Stimulated activated CD8-positive, alpha-beta memory T cell treated with anti-CD3 and anti-CD28 coated beads, Interleukin-4, amount 100 ng/mL, for 48 hours (primary cell): ENCODE measurements around the gene MYEOV.

Experiments used
- DNase-seq: peaks from one replicate; pipeline ENCODE4 v3.0.0-alpha.2; 2020

The MYEOV gene

GRCh38 chr11:69293819-69294505, at the start of gene MYEOV:
TSS of gene MYEOV (plus strand) at chr11:69294155. CDS start at chr11:69295355, 1,200 bp downstream.
- DNase-seq, result peak; percentile 76

DNA sequence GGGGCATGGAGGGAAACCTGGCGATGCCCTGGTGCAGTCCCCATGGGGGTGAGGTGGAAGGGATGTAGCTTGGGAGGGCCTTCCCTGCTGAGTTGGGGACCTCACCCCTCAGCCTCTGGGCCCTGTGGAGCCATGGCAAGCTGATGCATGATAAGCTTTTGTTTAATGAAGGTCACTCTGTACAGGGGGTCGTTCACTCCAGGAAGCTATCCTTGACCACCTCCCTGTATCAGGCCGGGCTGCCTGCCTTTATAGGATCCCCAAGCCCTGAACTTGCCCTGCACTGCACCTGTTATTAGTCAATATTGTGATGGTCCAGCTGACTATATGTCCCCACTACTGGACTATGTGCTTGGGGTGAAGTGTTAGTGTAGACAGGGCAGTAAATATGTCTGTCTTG, 49.7 kb upstream of the MYEOV start:
- DNase-seq, result no peak

- no peak for DNase-seq
Observed at GRCh38 chr11:69245041-69245440, 48.9 kb upstream of the MYEOV start.

DNA sequence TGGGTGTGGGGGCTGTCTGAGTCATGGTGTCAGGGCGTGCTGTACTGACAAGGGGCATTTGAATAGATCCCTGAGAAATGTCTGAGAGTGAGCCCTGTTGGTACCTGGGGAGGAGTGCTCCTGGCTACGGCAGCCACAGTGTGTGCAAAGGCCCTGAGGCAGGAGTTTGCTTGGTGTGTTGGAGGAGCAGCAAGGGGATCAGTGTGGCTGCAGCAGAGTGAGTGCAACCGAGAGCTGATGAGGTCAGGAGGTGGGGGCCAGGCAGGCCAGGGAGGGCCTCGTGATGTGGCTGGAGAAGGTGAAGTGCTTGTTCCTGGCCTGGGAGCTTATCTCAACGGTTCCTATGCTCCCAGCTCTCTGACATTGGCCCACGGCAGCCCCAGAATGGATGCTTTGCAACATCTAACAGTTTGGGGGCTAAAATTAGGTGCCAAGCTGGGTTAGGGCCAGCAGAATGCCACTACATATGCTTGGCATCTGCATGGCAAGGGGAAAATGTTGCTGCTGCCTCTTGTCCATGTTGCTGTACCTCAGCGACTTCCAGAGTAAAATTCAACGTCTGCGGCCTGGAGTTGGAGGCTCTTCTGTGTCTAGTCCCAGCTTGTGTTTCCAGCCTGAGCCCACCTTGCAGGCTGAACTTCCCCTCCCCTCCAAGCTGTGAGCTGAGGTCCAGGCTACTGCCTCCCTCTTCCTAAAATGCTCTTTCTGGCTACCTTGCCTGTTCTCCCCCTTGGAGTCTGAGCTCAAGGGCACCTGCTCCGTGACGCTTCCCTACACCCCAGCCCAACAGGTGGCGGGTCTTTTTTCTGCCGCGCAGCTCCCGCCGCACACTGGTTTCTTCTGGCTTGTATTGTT, 48.2 kb upstream of the MYEOV start:
- no peak for DNase-seq

DNA sequence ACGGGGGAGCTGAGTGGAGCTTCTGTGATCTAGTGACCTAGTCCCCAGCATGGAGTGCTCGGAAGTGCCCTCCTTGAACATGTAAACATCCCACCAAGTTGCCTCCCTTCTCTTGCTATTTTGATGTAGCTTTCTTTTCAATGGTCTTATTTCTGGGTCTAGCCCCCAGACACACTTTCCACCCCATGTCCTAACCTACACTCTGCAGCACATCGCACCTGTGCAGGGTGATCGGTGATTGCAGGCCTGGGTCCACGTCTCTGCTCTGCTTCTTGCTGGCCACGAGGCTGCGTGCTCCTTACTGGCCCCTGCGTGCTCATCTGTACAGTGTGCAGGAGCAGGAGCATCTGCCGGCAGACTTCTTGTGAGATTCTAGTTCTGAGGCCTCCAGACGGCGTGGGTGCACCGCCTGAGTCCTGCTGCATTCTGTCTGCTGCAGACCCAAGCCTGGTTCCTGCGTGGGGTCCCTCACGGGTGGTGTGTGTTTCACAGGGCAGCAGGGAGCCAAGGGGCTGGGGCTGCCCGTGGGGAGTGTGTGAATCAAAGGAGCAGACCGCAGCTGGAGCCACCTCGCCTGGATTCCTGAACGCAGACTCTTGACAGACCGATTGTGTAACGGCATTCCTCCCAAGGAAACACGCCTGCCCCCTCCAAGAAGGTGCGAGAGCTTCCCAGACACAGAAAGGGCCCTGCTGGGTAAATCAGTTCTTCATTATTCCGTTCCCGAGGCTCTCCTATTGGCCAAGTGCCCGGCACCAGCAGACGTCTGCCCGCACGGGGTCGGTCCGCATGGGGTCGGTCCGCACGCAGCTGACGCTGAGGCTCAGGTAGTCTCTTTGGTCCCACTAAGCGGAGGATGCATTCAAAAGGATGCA, 44.4 kb upstream of the MYEOV start:
- DNase-seq, result no peak

DNA sequence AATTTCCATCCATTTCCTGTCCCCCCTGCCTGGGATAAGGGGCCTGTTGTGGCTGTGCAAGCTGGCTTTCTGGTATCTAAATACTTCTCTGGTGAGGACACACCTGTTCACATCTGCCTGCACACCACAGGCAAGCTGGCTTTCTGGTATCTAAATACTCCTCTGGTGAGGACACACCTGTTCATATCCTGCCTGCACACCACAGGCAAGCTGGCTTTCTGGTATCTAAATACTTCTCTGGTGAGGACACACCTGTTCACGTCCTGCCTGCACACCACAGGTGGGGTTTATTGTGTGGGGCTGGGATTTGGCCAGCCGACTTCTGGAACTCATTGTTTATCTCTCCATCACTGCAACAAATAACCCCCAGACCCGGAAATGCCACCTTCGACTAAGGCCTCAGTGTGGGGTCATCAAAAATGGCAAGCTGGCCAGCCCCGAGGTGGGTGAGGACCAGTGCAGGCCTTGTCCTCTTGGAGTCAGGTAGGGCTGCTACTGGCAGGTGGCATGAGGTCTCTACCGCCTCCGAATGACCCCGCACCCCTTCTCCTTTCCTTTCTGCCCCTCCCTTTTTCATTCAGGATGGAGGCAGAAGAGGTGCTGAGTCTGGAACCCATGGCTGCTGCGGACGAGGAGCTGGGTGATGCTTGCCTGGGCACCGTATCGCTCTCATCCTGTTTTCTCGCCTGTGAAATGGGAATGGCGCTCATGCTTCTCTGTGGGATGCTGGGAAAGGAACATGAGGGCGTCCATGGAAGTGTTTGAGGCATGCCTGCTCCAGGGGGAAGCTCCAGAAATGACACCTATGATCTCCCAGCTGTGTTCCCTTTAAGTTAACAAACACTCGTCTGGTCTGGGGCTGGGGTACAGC, 43.5 kb upstream of the MYEOV start:
- DNase-seq, result no peak

DNA sequence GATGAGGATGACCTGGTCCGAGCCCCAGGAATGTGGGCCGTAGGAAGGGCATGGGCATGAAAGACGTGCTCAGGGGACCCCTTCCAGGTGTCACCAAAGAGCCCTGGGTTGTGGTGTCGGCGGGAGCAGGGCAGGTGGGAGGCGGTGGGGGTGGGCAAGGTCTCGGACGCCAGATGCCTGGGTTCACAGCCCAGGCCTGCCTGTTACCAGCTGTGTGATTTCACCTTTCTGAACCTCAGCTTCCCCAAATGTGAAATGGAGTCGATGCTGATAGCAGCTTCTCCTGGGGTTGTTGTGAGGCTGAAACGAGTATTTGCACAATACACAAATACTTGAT, 42.9 kb upstream of the MYEOV start:
- DNase-seq, result no peak

DNA sequence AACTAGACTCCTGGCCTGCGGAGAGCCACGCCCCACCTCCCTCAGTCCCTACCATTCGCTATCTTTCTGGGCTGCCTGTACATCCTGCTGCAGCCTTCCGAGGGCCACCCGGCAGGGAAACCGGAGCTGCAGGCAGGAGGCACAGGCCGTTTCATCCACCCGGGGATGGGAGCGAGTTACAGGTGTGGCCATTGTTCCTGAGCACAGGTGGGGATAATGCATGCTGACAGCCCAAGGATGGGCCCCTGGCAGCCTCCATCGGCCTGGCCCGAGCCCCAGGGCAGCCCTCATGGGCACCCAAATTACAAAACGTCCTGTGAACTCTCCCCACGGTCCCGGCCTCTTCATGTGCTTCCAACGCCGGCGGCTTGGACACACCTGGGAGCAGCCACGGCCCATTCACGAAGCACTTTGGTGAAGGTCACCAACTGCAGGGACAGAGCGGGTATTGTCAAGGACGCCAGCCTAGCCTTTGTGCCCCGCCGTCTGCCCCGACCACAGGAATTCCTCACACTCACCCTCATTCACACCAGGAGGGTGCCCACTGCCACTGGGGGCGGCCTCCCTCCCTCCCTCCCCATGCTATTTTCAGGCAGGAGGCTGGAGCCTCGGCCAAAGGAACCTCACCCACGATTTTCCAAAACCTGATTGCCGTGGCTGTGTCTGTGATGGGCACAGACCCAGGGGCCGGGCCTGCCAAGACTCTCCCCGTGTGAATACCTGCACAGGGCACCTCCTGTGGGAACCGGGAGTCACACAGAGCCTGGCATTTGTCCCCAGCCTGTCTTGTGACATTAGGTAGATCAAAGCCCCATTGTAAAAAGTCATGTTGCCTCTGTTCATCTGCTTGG, 42.1 kb upstream of the MYEOV start:
- no peak for DNase-seq

GRCh38 chr11:69252490-69252837, 41.5 kb upstream of the MYEOV start:
- no peak for DNase-seq

DNA sequence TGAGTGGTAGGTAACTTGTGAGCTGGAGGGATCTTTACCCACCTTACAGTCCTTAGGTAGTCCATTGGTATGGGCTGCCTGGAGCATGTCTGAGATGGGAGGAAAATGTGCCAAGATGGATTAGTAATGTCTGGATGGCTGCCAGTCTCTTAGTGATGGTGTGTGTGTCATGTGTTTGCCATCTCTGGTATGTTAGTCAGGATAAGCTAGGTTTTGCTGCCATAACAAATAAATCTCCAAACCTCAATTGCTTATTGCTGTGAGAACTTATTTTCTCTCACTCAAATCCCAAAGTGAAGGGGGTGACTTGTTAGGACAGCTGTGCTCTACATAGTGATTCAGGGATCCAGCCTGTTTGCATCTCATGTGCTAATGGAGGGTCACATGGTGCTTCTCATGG, 40.9 kb upstream of the MYEOV start:
- no peak for DNase-seq

- no peak for DNase-seq
Observed at GRCh38 chr11:69257134-69257533, 36.8 kb upstream of the MYEOV start.

- no peak for DNase-seq
Observed at GRCh38 chr11:69257838-69258658, 35.9 kb upstream of the MYEOV start.

DNA sequence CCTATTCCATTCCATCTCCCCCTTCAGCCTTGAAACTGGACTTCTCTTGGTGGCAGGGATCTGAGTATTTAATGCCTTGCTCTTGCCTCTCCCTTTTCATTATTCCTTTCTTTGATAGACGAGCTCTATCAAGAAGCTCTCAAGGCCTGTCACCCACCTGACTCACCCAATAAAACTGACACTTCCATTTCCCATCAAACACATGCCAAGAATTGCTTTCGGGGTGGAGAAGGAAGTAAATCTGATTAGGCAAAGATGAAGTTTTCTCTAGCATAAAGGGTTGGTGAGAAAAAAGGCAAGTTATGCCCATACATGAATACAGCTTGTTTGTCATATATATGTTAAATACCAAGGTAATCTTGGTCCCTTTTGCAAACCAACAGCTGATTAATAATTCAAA, 34.9 kb upstream of the MYEOV start:
- DNase-seq, result no peak

DNA sequence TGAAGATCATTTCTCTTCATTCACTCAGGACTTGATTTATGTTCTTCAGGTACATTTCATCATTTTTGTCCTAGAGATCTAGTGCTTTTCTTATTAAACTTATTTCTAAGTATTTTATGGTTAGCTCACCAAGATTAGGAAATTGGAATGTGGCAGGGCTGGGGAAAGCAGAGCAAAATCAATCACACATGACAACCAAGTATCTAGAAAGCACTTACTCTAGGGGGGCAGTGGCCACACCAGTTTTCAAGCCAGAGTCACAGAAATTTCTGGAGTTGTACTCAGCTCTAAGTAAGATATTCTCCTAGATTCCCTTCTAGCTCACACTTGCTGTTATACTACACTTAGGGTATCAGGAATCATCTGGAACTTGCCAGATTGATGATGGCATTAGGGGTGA, 33.3 kb upstream of the MYEOV start:
- DNase-seq, result no peak

GRCh38 chr11:69261116-69261515, 32.8 kb upstream of the MYEOV start:
- DNase-seq, result no peak

GRCh38 chr11:69262918-69263735, 30.8 kb upstream of the MYEOV start:
- DNase-seq, result no peak

- no peak for DNase-seq
Observed at GRCh38 chr11:69263736-69264052, 30.3 kb upstream of the MYEOV start.

DNA sequence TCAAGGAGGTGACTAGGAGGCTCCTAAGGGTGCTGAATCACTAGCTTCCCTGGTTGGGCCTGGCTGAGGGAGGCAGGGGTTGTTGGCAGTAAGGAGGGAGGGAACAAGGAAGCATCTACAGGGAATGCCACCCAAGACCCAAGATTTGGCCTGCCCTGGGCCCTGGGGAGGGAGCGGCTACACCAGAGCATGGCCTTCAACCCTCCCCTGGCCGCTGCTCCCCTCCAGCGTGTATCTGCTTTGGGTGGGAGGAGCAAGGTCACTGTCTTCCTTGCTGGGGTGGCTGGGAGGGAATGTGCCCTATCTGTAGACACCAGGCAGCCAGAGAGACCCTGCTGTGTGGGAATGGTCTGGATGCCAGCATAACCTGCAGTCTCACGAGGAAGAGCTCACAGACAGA, 29.5 kb upstream of the MYEOV start:
- no peak for DNase-seq

GRCh38 chr11:69265210-69265609, 28.7 kb upstream of the MYEOV start:
- no peak for DNase-seq

GRCh38 chr11:69265911-69266510, 27.9 kb upstream of the MYEOV start:
- no peak for DNase-seq
